GM18499 (cell line): Measurements from ENCODE around the gene KLF11.
"Not testable (repeated sequence)": the region's sequence is repeated elsewhere in the genome, so short reads cannot be mapped to it uniquely, and the experiment has no call there.

ENCODE experiments used
- ATAC-seq: cut with Tn5 transposase; IDR thresholded peaks from one replicate; pipeline ENCODE4 v1.9.1; 2021; ENCODE audit warnings: moderate number of reproducible peaks; ENCODE audit not compliant: insufficient read depth, unreplicated experiment

The KLF11 gene

GRCh38 chr2:10008809-10009176, 34.6 kb upstream of the KLF11 start:
- no peak for ATAC-seq

GRCh38 chr2:10009271-10009810, 34.0 kb upstream of the KLF11 start:
- ATAC-seq = no peak

GRCh38 chr2:10009811-10010781, 33.3 kb upstream of the KLF11 start:
- no peak for ATAC-seq

GRCh38 chr2:10010861-10011605, 32.3 kb upstream of the KLF11 start:
- ATAC-seq = not testable (repeated sequence)

- not testable (repeated sequence) for ATAC-seq
Observed at GRCh38 chr2:10011606-10012325, 31.6 kb upstream of the KLF11 start.

- ATAC-seq = not testable (repeated sequence)
Observed at GRCh38 chr2:10012366-10012962, 30.9 kb upstream of the KLF11 start.

GRCh38 chr2:10012963-10013461, 30.3 kb upstream of the KLF11 start:
- ATAC-seq = no peak

GRCh38 chr2:10013651-10014417, 29.5 kb upstream of the KLF11 start:
- ATAC-seq = not testable (repeated sequence)

- ATAC-seq = no peak
Observed at GRCh38 chr2:10014418-10015190, 28.7 kb upstream of the KLF11 start.

GRCh38 chr2:10015376-10015989, 27.9 kb upstream of the KLF11 start:
- ATAC-seq = not testable (repeated sequence)

GRCh38 chr2:10016001-10016801, 27.1 kb upstream of the KLF11 start:
- no peak for ATAC-seq

- ATAC-seq = no peak
Observed at GRCh38 chr2:10016802-10017258, 26.5 kb upstream of the KLF11 start.

- ATAC-seq = no peak
Observed at GRCh38 chr2:10017313-10017941, 25.9 kb upstream of the KLF11 start.

GRCh38 chr2:10019174-10019573, 24.2 kb upstream of the KLF11 start:
- no peak for ATAC-seq

- ATAC-seq = no peak
Observed at GRCh38 chr2:10019602-10020400, 23.5 kb upstream of the KLF11 start.

GRCh38 chr2:10022041-10022421, 21.3 kb upstream of the KLF11 start:
- ATAC-seq = no peak
